ENCODE measurements around the gene PARL. TPM values are rescaled to one million over a fixed set of nuclear protein-coding genes. Genes with fewer than 3 reads are reported as not detected.
A peak's percentile ranks its signal among the peaks of the same experiment; 100 is the strongest.

PARL gene
- total and polyA plus RNA-seq, 2 of the 13 experiments (the other 11 are each of a cell fraction or from before 2014, with no cell fraction given), result 46.3 to 58.6 TPM

DNA sequence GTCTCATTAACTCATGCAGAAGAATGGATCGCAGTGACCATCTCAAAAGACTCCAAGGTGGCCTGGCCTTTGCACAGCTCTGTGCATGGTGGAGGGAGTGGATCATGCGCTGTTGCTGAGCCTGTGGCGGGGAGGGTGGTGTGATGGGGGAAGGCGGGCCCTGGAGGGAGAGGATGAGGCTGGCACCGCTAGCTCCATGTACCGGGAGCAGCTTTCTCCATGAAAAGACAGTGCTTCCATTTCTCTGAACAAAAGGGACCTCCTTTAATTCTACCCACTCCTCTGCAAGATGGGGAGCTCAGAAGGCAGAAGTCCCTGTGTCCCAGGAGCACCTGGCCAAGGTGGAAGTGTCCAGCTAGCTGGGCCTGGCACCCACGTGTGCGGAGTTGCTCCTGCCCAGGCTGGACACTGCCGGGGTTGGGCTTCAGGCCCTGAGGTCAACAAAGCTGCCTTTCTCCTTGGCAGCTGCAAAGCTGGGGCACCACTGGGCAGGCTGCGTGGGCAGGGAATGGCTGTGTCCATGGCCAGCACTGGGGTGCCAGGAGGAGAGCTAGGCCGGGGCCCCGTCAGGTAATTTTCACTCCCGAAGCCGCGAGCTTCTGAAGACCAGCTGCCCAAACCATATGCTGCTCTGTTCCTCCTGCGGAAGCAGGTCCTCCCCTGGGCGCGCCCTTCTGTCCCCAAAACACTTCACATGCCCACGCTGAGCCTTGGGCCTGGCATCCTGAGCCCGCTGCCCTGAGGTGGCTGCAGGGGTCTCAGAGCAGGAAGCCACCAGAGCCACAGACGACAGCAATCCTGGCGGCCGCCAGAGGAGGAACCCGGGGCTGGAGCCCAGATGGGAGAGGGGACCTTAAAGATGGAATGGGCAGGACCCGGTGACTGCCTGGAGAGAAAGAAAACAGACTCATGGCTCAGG lies 65.7 kb downstream of the PARL start:
- TF ChIP-seq STAG1 (CRISPR knock-in tag; IDR thresholded peaks at IDR 0.05) (no peak), ZNF713 (CRISPR knock-in tag; IDR thresholded peaks at IDR 0.05) (no peak), ZFP36L2 (CRISPR knock-in tag; IDR thresholded peaks at IDR 0.05) (no peak), ELF1 (CRISPR knock-in tag; IDR thresholded peaks at IDR 0.05) (no peak), SRF (IDR thresholded peaks at IDR 0.05; ENCODE audit: low read depth, low read length) (no peak), TSC22D2 (CRISPR knock-in tag; IDR thresholded peaks at IDR 0.05; ENCODE audit: borderline replicate concordance) (no peak), AGO2 (optimal IDR thresholded peaks at IDR 0.05; ENCODE audit: low read depth, low read length) (peak; percentile 68), ZNF484 (CRISPR knock-in tag; IDR thresholded peaks at IDR 0.05; ENCODE audit: borderline replicate concordance, low read depth) (no peak), RFX5 (IDR thresholded peaks at IDR 0.05; ENCODE audit: low read depth, low read length) (no peak)
- no peaks in the 10 kb centered on the region for H3K27me3 ChIP-seq (ENCODE audit: control insufficient read depth in 1 of 2, insufficient read depth in 2 of 2, low read length in 2 of 2)
- H3K9ac ChIP-seq (ENCODE audit: insufficient read depth, low read depth, low read length), result no peak overlapping the region
- no peaks in the 10 kb centered on the region for H4K20me1 ChIP-seq (ENCODE audit: insufficient read depth, low read length)
- in situ Hi-C loops (cut with HindIII; ENCODE audit: extremely low pct_ligation_motif_present, low pct_unique_long_range_greater_than_20kb) (no loop called here), intact Hi-C loops (cut with micrococcal nuclease; ENCODE audit: unreplicated experiment) (no loop called here)
- ChIA-PET POLR2A (no interaction called here), CTCF (ENCODE audit: low intra/inter-chr PET ratio, low total read pairs) (no interaction called here)
- H3K4me1 ChIP-seq (ENCODE audit: insufficient read depth, low read length), result no peaks in the 10 kb centered on the region
- no TSS peak for BruUV-seq (replicated peaks)
- no peak for FAIRE-seq
- peak; percentile 5; the same call in 1 of the 3 replicates for ATAC-seq
- H3K9me3 ChIP-seq (ENCODE audit: low read length), result no peaks in the 10 kb centered on the region
- no peak overlapping the region for H3K27ac ChIP-seq (ENCODE audit: extremely low read length, insufficient read depth, low read length)
- H2AFZ ChIP-seq (ENCODE audit: low read length), result no peak overlapping the region
- 97% methylated on average over 14 of the region's 25 CpGs for WGBS (ENCODE audit: low lambda C conversion rate)
- H3K79me2 ChIP-seq (ENCODE audit: insufficient read depth, low read length), result no peaks in the 10 kb centered on the region
- no peak for DNase-seq (ENCODE audit: low spot score)
- H3K4me3 ChIP-seq (replicated peaks in 1 of 3; ENCODE audit: insufficient read depth in 1 of 3, low read depth in 2 of 3, low read length in 3 of 3), result no peak overlapping the region
- H3K4me2 ChIP-seq (ENCODE audit: low read depth, low read length), result no peak overlapping the region
- peaks cover 0 to 3% of the 10 kb centered on the region in 2 experiments; a peak in 3 of 5 replicates for H3K36me3 ChIP-seq (replicated peaks in 1 of 2; ENCODE audit: control insufficient read depth in 1 of 2, insufficient read depth in 2 of 2, low read length in 2 of 2)

Measured in HepG2 (cell line).